Stimulated activated CD4-positive, alpha-beta T cell treated with anti-CD3 and anti-CD28 coated beads, Interleukin-15, amount 100 ng/mL, for 1 hour (primary cell): Measurements from ENCODE around the gene CACNA1C.

ENCODE experiments used
- DNase-seq, 2 donors: peaks; one replicate each; pipeline ENCODE4 v3.0.0-alpha.2; 2020; ENCODE audit warnings: low read depth in 1 of 2, low spot score in 1 of 2

Gene CACNA1C

DNA sequence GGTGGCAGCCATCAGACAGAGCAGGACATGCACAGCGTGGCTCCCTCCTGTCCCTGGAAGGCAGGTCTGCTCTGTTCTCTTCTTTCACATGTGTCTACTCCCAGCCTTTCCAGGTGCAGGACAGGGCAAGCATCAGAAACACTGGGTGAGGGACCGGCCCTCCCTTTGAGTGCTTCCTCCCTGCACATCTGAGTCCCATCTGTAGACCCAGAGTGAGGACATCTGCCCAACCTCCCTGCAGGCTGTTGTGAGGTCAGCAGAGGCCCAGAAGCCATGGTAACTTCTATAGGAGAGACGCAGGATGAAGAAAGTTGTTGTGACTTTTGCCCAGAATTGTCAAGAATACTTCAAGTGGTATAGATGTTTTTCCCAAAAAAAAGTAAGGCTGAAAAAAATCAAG, 282.7 kb downstream of the CACNA1C start:
- DNase-seq = no peak

DNA sequence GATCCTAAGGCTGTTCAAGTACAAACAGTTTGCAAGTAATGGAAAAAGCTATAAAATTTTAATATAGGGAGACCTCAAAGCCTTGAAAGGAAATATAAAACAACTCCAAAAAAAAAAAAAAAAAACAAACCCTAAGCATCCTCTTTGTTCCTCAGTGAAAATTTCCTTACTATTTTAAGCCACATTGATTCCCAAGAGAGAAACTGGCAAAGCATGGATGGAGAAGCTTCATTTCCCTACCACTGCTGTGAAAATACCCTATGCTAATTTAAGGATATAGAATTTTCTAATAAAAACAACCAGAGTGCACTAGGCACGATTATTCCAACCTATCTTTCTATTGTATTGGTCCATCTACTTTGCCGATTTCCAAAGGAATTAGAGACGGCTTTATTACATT, 283.1 kb downstream of the CACNA1C start:
- DNase-seq = no peak

DNA sequence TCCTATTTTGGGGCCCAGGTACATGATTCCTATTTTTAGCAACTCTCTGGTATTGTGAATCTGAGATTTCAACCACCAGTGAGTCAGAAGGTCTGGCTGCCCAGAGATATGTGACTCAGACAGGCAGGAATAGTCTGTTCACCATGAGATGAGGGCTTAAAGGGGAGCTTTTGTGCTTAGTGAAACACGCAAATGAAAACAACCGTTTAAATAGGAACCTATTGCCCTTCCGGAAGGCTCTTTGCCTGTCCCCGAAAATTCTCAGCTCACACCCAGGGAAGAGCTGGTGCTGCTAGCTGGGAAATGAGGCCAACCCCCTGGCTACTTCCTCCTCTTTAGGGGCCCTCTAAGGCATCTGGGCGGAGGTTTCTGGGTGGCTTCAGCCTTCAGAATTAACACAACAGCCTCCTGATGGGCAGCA, 283.6 kb downstream of the CACNA1C start:
- DNase-seq = no peak

DNA sequence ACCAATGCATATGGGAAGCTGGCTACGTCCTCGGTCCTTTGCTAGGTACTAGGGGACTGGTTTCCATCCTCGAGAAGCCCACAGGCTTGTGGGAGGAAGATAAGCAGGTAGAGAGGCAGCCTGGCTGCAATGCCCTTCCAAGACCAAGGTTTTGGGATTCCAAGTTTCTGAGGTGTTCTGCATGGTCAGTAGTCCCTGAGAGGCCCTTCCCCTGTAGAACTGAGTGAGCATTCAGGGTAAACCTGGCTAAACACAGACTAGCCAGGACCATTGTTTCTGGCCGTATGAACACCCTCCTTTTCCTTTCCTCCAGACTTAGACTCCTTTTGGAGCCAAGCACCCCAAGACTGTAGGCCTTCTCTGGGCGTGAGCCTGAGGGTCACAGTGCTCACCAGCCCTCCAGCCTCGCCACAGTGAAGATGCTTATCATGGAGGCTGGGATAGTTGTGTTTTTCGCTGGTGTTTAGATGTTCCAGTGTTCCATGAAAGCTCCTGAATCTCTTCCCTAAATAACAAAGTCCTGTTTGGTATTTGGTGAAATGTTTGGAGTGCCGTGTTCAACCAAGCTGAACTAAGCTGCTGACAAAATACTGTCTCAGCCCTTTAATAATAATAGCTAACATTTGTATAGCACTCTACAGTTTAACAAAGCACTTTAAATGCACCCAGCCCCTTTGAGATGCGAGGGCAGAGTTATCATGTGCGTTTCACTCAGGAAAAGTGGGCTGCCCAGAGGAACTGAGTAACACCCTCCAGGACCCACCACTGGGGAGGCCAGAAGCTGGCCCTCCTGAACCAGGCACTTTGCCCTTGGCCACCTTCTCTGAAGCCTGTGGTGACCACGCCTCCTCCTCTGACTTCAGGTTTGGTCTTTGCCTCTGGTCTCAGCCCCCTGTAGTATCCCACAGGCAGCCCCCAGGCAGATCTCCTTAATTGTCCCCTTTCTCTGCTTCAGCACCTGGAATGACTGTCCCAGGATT, 284.5 kb downstream of the CACNA1C start:
- no peak for DNase-seq

DNA sequence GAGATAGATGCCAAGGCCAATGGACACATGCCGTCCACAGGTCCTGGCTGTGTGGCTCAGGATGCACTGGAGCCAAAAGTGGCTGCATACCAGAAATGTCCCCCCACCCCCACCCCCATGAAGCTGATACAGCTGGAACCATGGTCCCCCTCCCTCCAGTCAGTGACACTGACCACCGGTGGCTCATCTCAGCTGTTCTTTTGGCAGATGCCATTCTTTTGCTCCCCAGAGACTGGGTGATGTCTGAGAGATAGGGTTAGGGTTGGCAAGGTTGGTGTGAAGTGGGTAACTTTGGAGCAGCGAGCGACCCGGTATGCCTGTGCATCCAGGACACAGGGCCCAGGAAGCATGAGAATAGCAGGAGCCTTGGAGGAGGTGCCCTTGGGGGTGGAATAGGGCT, 285.6 kb downstream of the CACNA1C start:
- no peak for DNase-seq

DNA sequence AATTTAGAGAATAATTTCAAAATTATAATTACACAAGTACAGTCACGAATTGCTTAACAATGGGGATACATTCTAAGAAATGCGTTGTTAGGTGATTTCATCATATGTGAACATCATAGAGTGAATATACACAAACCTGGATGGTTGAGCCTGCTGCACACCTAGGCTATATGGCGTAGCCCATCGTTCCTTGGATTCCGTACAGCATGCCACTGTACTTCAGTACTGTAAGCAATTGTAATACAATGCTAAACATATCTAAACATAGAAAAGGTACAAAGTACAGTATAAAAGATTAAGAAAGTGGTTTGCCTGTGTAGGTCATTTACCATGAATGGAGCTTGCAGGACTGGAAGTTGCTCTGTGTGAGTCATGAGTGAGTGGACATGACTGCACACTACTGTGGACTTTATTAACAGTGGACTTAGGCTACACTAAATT, 286.2 kb downstream of the CACNA1C start:
- no peak for DNase-seq

DNA sequence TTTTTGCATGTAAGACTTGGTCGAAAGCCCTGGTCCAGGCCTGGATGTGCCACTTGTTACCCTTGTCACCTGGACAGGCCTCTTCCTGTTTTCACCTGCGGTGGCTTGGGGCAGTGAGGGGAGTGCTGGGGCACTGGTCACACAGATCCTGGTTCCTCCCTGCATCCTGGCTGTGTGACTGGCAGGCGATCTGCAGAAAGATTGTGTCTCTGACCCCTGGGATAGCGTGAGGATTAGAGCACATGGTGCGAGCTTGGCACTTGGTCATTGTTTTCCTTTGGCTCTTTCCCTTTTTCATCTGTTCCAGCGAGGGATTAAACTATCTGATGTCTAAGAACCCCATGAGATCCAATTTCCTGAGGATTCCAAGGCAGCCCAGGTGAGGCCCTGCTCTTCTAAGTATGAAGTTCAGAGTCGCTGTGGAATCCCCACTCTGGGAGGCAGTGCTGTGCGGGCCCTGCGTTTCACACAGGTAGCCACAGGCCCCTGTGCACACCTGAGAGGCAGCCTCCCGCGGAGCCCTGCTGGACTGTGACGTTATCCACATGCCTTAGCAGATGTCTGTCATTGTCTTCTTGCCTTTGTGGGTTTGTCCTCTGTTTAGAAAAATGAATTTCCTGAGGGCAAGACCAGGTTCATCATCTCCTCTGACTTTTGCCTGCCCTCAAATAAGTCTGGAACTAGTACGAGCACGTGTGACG, 288.4 kb downstream of the CACNA1C start:
- no peak for DNase-seq

DNA sequence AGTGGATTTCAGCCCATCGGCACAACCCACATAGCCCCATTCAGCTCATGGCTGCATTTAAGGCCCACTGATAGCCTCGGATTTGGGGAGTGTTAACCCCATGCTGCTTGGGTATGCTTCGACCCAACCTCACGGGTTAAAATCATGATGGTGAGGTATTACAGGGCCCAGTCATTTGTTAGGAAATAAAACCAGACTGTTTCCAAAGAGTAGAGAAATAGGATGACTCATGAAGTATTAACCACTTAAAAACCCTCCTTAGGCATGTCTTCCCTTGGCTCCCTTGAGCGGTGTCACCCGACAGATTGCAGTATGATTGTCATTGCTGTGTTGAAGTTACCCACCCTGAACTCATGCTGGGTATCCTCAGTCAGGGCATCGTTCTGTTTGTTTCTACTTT, 289.1 kb downstream of the CACNA1C start:
- no peak for DNase-seq

DNA sequence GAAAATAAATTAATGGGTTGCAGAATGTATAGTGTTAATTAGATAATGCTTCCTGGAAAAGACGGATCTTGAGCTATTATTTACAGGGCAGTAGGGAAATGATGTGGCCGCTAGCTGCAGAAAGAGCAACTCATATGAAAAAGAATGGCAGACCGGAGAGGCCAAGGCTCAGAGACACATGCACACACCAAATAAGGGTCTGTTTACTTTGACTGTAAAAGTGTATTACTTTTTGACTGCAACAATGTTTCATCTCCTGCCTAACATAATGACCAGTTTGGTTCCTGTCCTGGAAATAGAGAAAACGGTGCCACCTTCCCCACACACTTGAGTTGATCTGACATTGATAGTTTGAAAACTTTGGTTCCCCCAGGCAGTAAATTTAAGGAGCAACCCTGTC, 290.9 kb downstream of the CACNA1C start:
- DNase-seq = no peak

DNA sequence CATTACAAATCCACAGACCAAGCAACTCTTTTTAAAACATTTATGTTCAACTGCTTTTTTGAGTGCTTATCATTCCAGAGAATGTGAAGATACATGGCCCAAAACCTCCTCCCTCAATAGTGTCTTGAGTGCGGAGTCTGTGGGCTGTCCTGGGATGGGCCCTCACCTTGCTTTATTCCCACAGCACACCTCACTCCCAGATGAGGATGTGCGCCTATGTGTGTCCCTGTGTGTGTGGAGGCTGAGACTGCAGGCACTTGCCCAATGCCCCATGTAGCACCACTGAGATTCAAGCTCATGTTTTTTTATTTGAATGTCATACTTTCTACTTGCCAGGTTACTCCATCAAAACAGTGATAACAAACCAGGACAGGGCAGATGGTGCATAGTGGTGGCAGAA, 291.7 kb downstream of the CACNA1C start:
- DNase-seq = no peak

DNA sequence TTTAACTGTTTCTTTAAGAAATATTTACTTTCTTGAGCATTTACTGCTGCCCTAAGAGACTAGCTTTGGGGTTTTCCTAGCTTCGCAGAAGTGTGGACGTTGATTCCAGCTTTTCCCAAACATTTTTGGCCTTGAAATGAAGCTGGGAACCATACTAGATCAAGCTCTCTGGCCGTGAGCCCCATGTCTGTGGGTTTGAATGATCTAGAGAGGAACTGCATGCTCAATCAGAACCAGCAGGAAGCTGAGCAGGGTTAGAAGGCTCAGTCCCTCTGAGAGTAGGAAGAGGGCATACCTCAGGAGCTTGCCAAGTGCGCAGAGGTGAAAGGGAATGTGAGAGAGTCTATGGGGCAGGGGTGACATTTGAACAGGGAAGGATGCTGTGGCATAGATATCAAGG, 292.1 kb downstream of the CACNA1C start:
- no peak for DNase-seq

DNA sequence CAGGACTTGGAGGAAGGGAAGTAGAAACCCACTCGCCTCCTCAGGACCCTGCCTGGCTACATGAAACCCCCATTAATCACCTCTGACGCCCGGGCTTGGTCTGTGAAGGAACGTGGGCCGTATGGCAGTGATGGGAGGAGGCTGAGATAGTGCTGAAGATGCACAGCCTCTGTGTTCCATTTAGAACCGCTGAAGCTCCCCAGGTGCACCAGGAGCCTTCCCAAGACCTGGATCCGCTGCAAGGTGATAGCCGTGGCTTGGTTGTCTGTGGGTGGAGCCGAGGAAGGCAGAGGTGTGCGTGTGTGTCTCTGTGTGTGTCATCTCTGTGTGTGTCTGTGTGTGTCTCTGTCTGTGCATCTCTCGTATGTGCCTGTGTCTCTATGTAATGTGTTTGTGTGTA, 293.1 kb downstream of the CACNA1C start:
- no peak for DNase-seq

DNA sequence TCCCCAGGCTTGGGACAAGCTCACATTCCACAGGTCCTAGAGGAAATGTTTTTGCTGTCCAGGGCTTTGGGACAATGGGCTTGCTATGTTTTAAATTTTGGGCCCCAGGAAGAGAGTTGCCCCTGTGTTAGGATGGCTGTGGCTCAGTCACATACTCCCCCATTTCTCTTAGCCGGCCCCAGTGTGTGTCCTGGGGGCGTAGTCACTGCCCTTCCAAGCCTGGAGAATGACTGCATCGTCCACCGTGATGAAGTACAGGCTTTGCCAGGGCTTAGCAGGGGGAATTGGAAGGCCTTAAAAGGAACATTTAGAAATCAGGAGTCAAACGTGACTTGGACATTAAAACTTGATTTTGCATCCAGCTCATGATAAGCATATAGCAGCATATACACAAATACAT, 293.6 kb downstream of the CACNA1C start:
- no peak for DNase-seq

DNA sequence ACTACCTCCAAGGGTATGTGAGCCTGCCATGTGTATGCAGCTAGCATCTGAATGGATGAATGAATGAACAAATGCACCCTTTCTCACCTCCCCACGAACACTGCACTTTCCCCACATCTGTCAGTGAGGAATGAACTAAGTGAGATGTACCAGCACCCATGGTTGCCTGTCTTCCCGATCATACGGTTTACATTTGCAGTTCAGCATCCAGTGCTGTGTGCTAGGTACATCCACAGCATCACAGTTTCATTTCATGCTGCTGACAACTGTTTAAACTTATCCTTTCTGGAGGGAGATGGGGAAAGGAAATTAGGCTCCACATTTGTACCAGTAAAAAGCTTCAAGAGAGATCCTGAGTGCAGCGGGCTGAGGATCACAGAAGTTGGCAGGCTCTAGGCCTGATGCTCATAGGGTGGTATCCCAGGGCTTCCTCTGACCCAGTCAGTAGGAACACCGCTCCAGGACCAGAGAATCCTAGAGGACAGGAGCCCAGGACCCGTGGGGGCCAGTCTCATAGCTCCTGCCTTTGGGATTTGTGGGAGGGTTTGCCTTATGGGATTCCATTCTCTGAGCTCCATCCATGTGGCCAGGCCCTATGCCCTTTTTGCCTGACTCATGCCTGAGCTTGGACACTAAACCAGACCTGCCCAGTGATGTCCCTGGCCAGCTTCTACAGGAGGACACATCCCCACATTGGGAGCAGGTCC, 294.5 kb downstream of the CACNA1C start:
- DNase-seq = no peak

DNA sequence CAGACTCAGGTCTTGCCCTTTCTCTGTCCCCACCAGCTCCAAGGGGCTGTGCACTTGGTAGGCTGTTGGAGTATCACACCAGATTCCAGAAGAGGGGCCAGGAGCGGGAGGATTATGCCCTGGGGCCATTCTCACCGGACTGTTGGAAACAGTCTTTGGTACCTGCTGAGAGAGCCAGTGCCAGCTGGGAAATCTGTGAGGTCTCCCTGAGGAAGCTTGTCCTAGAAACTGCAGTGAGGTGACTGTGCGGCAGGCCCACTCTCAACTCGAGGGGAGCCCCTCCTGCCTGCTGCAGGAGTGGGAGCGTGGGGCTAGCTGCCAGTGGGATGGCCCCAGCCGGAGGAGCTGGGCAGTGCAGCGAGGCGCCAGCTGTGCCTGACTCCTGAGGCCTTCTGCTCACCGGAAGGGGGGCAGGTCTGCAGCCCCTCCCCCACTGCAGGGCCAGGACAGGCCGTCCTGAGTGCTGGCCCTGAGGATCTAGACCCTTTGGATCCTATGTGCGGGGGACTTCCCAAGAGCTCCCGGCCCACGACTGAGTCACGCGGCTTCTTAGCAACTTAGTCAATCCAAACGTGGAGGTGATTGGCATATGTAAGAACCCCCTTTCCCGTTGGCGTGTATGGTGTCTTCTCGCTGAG, 295.2 kb downstream of the CACNA1C start:
- no peak for DNase-seq

DNA sequence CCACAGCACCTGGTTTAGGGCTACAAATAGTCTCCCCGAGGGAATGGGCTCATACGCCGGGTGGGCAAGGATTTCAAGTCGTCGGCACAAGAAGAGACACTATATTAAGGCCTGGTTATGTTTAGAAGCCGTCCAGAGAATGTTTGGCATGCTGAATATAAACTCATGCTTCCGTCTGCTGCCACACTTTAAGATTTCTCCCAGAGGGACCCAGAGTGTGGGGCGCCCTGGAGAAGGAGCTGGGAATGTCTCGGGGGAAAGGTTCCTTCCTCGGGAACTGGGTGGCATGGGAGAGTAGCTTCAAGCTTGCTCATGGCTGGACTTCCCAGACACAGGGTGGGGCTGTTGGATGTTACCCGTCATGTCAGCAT, 295.7 kb downstream of the CACNA1C start:
- no peak for DNase-seq

DNA sequence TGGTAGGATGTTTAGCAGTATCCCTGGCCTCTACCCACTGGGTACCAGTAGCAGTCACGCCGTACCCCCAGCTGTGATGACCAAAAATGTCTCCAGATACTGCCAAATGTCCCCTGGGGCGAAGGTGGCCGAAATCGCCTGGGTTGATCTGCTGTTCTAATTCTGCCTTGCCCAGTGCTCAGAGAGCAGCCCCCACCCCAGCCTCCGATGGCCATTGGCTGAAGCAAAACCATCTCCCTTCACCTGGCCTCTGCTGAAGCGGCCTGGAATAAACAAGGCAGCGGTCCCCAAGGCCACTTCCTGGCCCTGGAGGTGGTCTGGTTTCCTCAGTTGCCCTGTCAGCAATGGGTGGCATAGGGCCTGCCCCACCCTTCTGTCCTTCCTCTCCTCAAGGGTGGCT, 298.4 kb downstream of the CACNA1C start:
- no peak for DNase-seq

DNA sequence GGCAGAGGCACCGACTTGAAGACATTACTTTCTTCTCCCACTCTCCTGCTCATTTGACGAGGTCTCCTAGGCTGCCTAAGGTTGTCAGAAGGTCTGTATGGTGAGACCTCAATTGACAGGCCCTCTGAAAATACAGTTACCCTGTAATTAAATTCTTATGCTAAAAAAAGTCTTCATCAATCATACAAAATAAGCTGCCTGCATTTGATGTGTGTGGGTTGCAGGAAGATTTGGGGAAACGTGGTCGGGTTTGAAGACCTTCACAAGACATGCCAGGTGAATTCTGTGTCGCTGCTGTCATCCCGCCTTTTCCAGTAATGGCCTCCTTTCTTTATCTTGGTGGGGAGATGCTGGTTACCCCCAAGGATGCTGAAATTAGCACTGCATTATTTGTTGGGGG, 299.4 kb downstream of the CACNA1C start:
- no peak for DNase-seq

DNA sequence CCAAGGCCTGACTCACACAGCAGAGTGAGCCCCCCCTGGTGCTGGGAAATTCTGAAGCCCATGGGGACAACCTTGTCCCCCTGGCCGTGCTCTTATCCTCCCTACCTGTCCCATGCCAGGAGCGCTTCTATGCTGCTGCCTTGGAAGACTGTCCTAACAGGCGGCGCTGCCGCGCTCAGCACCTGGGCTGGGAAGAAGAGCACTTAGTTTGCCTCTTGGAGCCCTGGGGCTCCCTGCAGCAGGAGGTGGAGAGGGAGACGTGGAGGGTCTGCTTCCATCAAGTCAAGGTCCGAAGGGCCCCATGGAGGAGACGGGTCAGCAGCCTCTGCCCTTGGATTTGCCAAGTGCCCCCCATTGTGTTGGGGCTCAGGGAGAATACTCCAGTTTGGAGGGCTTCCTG, 300.5 kb downstream of the CACNA1C start:
- no peak for DNase-seq

DNA sequence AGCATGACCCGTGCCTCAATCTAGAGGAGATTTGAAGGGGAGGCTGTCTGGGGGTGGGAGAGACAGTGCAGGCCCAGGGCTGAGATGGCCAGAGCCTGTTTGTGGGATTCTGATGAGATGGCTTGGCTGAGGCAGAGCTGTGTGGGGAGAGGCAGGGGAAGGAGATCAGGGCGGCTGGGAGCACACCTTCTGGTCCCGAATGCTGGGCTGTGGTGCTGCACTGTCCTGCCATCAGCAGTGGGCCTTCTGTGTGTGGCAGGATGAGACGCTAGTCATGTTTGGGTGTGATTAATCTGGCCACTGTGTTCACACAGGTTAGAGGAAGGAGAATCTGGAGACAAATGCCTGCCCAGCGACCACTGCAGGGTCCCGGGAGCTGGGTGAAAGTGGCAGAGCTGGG, 300.9 kb downstream of the CACNA1C start:
- DNase-seq = no peak
